OCI-LY7 (cell line): ENCODE results near the gene UVRAG. TPM values are rescaled to one million over a fixed set of nuclear protein-coding genes. Genes with fewer than 3 reads are reported as not detected.

Experiments
- BruUV-seq: library from RNA; stranded (reverse); fragments of 400-500 nt; replicated peaks from 2 replicates; lab custom pipeline; 2021; lab: Mats Ljungman, UMichigan
- CTCF ChIA-PET: fragments of 300-600 bp; sonication (Branson Sonifier 250); formaldehyde crosslinking; loops from one replicate; lab custom pipeline; 2022; ENCODE audit warnings: antibody characterized with exemption; ENCODE audit not compliant: unreplicated experiment; lab: Charles Lee
- POLR2A ChIA-PET: fragments of 300-600 bp; sonication (Branson Sonifier 250); formaldehyde crosslinking; loops from one replicate; lab custom pipeline; 2022; ENCODE audit warnings: antibody characterized with exemption; lab: Charles Lee
- DNase-seq: peaks from one replicate; pipeline ENCODE4 v3.0.0-alpha.2; 2015; ENCODE audit warnings: low spot score
- H2AFZ ChIP-seq: fragments of 200-600 bp; sonication (generic), shearing (Covaris generic); 2 replicates; pipeline ENCODE4 v1.6.1; 2014; ENCODE audit warnings: mild to moderate bottlenecking, antibody characterized with exemption, low read length, moderate library complexity
- H3K27ac ChIP-seq: fragments of 200-600 bp; sonication (generic); 2 replicates; pipeline ENCODE4 v1.5.1; 2014; ENCODE audit warnings: mixed run types, low read depth, mild to moderate bottlenecking, moderate library complexity, low read length, inconsistent platforms; ENCODE audit not compliant: poor library complexity, severe bottlenecking
- H3K36me3 ChIP-seq: fragments of 200-600 bp; sonication (generic); 2 replicates; pipeline ENCODE4 v1.6.1; 2014; ENCODE audit warnings: mild to moderate bottlenecking, antibody characterized with exemption, low read length, moderate library complexity, mixed read lengths; ENCODE audit not compliant: insufficient read depth
- H3K4me1 ChIP-seq: fragments of 200-600 bp; sonication (generic); 2 replicates; pipeline ENCODE4 v1.5.1; 2014; ENCODE audit warnings: mild to moderate bottlenecking, low read length; ENCODE audit not compliant: insufficient read depth, poor library complexity, severe bottlenecking
- H3K4me2 ChIP-seq: fragments of 200-600 bp; sonication (generic); 2 replicates; pipeline ENCODE4 v1.6.1; 2014; ENCODE audit warnings: mild to moderate bottlenecking, low read length
- H3K4me3 ChIP-seq: fragments of 200-600 bp; sonication (generic); 2 replicates; pipeline ENCODE4 v1.5.1; 2014; ENCODE audit warnings: mild to moderate bottlenecking, low read depth, low read length; ENCODE audit not compliant: poor library complexity, severe bottlenecking
- H3K79me2 ChIP-seq: fragments of 200-600 bp; sonication (generic); 2 replicates; pipeline ENCODE4 v1.6.1; 2016; ENCODE audit warnings: low read depth, mild to moderate bottlenecking, low read length, moderate library complexity, mixed read lengths; ENCODE audit not compliant: insufficient read depth
- H3K9me2 ChIP-seq: fragments of 200-600 bp; sonication (generic); 2 replicates; pipeline ENCODE4 v1.6.1; 2016; ENCODE audit warnings: mild to moderate bottlenecking, low read length, mixed read lengths; ENCODE audit not compliant: insufficient read depth
- H3K9me3 ChIP-seq: fragments of 200-600 bp; sonication (generic); 2 replicates; pipeline ENCODE4 v1.6.1; 2014; ENCODE audit warnings: mild to moderate bottlenecking, mixed run types, low read length, mixed read lengths
- H4K20me1 ChIP-seq: fragments of 200-600 bp; sonication (generic); 2 replicates; pipeline ENCODE4 v1.6.1; 2014; ENCODE audit warnings: mild to moderate bottlenecking, antibody characterized with exemption, low read length, moderate library complexity, mixed read lengths; ENCODE audit not compliant: insufficient read depth
- EZH2phosphoT487 ChIP-seq: fragments of 200-600 bp; sonication (generic); IDR thresholded peaks from 2 replicates; pipeline ENCODE4 v1.6.1; 2018; ENCODE audit warnings: low read depth, borderline replicate concordance, mild to moderate bottlenecking, mixed run types, antibody characterized with exemption, low read length, moderate library complexity, mixed read lengths
- intact Hi-C: fragments of 100-400 bp; cut with micrococcal nuclease; formaldehyde crosslinking; loops from one replicate; pipeline ENCODE4 v1.10.0; 2022; ENCODE audit not compliant: unreplicated experiment
- total RNA-seq, 2 experiments: library from RNA; depleted of rRNA in 1 of 2; stranded (reverse); fragments of >200 nt in 1 of 2; shearing (Covaris generic) in 1 of 2; gene quantifications; 2 replicates each; pipeline ENCODE4 v1.2.3, GENCODE V29; 2014 to 2022
- TF ChIP-seq, protein P1 (sequence below): fragments of 200-600 bp; sonication (generic); conservative IDR thresholded peaks from 2 replicates; pipeline ENCODE4 v1.5.1; 2014; ENCODE audit warnings: mild to moderate bottlenecking, antibody characterized with exemption, low read length, moderate library complexity, mixed read lengths

UVRAG gene
- total RNA-seq, 2 experiments from 2014 or later, result 43.7 to 73.3 TPM

DNA sequence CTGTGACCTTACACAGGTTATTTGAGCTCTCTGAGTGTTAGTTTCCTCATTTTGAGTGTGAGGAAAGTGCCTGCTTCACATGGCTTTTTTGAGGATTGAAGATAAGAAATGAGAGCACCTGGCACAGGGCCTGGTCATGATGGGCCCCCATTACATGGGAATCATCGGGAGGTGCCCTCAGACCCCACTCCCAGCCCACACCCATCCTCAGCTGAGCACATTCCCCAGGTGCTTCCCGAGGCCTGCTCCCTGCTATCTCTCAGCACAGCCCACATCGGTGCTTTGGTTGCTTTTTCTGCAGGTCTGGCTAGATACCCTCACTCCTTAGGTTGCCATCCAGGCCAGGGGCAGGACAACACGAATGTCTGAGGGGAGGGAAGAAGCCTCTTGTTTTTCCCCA is 29.8 kb upstream of the UVRAG start:
- CTCF ChIA-PET, result no interaction called here
- no peaks in the 10 kb centered on the region for H3K4me1 ChIP-seq
- TF ChIP-seq, protein P1, sequence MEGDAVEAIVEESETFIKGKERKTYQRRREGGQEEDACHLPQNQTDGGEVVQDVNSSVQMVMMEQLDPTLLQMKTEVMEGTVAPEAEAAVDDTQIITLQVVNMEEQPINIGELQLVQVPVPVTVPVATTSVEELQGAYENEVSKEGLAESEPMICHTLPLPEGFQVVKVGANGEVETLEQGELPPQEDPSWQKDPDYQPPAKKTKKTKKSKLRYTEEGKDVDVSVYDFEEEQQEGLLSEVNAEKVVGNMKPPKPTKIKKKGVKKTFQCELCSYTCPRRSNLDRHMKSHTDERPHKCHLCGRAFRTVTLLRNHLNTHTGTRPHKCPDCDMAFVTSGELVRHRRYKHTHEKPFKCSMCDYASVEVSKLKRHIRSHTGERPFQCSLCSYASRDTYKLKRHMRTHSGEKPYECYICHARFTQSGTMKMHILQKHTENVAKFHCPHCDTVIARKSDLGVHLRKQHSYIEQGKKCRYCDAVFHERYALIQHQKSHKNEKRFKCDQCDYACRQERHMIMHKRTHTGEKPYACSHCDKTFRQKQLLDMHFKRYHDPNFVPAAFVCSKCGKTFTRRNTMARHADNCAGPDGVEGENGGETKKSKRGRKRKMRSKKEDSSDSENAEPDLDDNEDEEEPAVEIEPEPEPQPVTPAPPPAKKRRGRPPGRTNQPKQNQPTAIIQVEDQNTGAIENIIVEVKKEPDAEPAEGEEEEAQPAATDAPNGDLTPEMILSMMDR, result no peak
- TF ChIP-seq EZH2phosphoT487, result no peak

GRCh38 chr11:75786101-75786736 is 28.8 kb upstream of the UVRAG start:
- H2AFZ ChIP-seq, result no peak overlapping the region
- no peak overlapping the region for H3K27ac ChIP-seq
- no peaks in the 10 kb centered on the region; the same call in 1 of the 2 replicates for H3K36me3 ChIP-seq
- H3K4me1 ChIP-seq, result no peaks in the 10 kb centered on the region
- H3K9me2 ChIP-seq, result no peaks in the 10 kb centered on the region
- intact Hi-C loops, result no loop called here
- no peak for DNase-seq
- CTCF ChIA-PET, result no interaction called here
- no TSS peak for BruUV-seq
- POLR2A ChIA-PET, result interaction anchor here (1.0 kb wide), 1 partner anchor 11 kb away, joined by 5 read pairs; no protein-coding TSS in a partner anchor
- H3K4me3 ChIP-seq, result no peak overlapping the region
- H3K9me3 ChIP-seq, result no peaks in the 10 kb centered on the region
- TF ChIP-seq, protein P1, result no peak
- no peak for TF ChIP-seq EZH2phosphoT487
- no peaks in the 10 kb centered on the region for H4K20me1 ChIP-seq
- no peaks in the 10 kb centered on the region for H3K79me2 ChIP-seq
- no peak overlapping the region for H3K4me2 ChIP-seq

More for the DNA sequence above, 29.8 kb upstream of the UVRAG start:
- no peaks in the 10 kb centered on the region for H4K20me1 ChIP-seq
- no peaks in the 10 kb centered on the region for H3K9me3 ChIP-seq
- no TSS peak for BruUV-seq
- POLR2A ChIA-PET, result no interaction called here
- H3K79me2 ChIP-seq, result no peaks in the 10 kb centered on the region
- H3K9me2 ChIP-seq, result no peaks in the 10 kb centered on the region
- intact Hi-C loops, result no loop called here
- no peaks in the 10 kb centered on the region; the same call in 1 of the 2 replicates for H3K36me3 ChIP-seq
- H2AFZ ChIP-seq, result no peak overlapping the region
- H3K4me3 ChIP-seq, result no peak overlapping the region
- no peak overlapping the region for H3K27ac ChIP-seq
- DNase-seq, result no peak
- no peak overlapping the region for H3K4me2 ChIP-seq

DNA sequence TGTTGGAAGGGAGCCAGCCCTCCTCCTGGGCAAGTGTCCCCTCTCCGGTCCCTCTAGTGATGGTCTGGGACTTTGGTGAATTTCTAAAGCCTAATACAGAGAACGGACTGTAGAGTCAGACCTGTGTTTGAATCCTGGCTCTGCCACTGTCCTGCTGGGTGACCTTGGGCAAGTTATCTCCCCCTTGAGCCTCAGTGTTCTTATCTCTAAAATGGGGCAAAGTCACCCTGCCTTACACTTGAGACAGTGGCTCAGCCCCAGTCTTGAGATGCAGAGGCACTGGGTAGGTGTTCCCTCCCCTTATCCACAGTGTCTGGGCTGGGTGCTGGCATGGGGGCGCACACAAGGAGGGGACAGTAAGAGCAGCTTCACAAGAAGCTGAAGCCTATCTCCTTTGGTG is 25.5 kb upstream of the UVRAG start:
- H3K9me3 ChIP-seq, result no peaks in the 10 kb centered on the region
- no peaks in the 10 kb centered on the region for H3K79me2 ChIP-seq
- POLR2A ChIA-PET, result interaction anchor here (0.6 kb wide), 1 partner anchor 24 kb away, joined by 3 read pairs; no protein-coding TSS in a partner anchor
- no peaks in the 10 kb centered on the region for H4K20me1 ChIP-seq
- no peaks in the 10 kb centered on the region for H3K9me2 ChIP-seq
- CTCF ChIA-PET, result no interaction called here
- H3K4me1 ChIP-seq, result no peaks in the 10 kb centered on the region
- H3K27ac ChIP-seq, result no peak overlapping the region
- H3K36me3 ChIP-seq, result no peaks in the 10 kb centered on the region; the same call in 1 of the 2 replicates
- H2AFZ ChIP-seq, result no peak overlapping the region
- H3K4me2 ChIP-seq, result no peak overlapping the region
- intact Hi-C loops, result no loop called here
- no peak for DNase-seq
- no peak for TF ChIP-seq EZH2phosphoT487
- TF ChIP-seq, protein P1, result no peak
- H3K4me3 ChIP-seq, result no peak overlapping the region
- BruUV-seq, result no TSS peak
